ENCODE data around the gene ACTL7A. TPM values are rescaled to one million over a fixed set of nuclear protein-coding genes. Genes with fewer than 3 reads are reported as not detected.

ACTL7A gene
- total and polyA plus RNA-seq, 2 experiments from 2014 or later: not detected

DNA sequence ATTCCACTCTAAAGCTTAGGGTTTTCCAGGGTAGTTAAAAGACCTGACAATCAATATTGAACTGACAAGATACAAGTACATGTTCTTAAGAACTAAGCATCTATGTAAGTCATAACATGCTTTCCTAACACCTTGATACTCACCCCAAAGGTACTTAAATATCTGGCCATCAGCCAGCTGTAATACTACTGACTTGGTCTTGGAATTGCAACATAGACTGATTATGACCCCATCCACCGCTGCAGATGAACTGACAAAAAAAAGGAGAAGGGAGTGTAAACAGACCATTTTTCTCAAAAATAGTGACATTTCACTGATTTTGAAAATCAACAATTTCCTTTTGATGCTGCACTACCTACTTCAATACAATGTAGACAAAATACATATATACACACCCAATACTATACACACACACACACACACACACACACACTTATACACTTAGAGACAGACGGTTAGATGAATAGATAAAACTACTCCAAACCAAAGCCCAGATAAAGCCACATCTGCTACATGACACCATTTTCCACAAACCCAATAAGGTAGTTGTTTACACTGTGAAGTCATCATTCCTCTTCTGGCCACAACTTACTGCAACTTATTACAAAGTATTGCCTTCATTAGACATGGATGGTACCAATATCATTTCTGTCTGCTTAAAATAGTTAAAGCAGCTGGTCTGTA, 41.5 kb downstream of the ACTL7A start:
- no peaks in the 10 kb centered on the region for H3K9me2 ChIP-seq (ENCODE audit: insufficient read depth)
- no peaks in the 10 kb centered on the region for H3F3A ChIP-seq (replicated peaks; ENCODE audit: low read depth)
- H3K4me3 ChIP-seq: no peak overlapping the region
- Mint-ChIP-seq H3K36me3 (ENCODE audit: low read depth) (peaks cover 49% of the 10 kb centered on the region), H3K4me1 (no peaks in the 10 kb centered on the region), H3K27ac (no peak overlapping the region), H3K4me3 (no peak overlapping the region), H3K9me3 (no peaks in the 10 kb centered on the region), H3K27me3 (ENCODE audit: insufficient read depth, low read depth, poor library complexity) (no peaks in the 10 kb centered on the region)
- DNase-seq (ENCODE audit: low spot score) (no peak), ATAC-seq (no peak)
- H3K79me2 ChIP-seq (replicated peaks; ENCODE audit: insufficient read depth): no peaks in the 10 kb centered on the region
- H3K36me3 ChIP-seq (ENCODE audit: insufficient read depth): peaks cover 30% of the 10 kb centered on the region
- no peak overlapping the region for H3K4me2 ChIP-seq
- TF ChIP-seq CREB1 (CRISPR knock-in tag; IDR thresholded peaks at IDR 0.05; ENCODE audit: low read depth): no peak
- TF ChIP-seq ZNF114 (CRISPR knock-in tag; IDR thresholded peaks at IDR 0.05): no peak
- H2AFZ ChIP-seq: no peak overlapping the region
- H3K27me3 ChIP-seq (ENCODE audit: insufficient read depth): no peaks in the 10 kb centered on the region
- no peaks in the 10 kb centered on the region; the same call in none of the 2 replicates for H4K20me1 ChIP-seq (replicated peaks; ENCODE audit: insufficient read depth)
- no peaks in the 10 kb centered on the region for H3K4me1 ChIP-seq (ENCODE audit: insufficient read depth)
- H3K27ac ChIP-seq (ENCODE audit: low read depth): no peak overlapping the region

DNA sequence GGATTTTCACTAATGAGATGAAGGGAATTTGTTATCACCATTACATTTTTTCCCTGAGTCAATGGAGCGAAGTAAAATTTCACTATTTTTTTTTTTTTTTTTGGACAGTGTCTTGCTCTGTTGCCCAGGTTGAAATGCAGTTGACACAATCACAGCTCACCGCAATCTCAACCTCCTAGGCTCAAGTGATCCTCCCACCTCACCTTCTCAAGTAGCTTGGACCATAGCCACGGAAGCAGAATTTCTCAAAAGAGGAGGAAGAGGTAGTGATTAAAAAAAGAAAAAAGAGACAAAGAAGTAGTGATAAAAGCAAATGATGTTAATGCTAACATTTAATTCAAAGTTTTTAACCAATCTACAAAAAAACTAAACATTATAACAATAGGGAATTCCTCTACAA, 42.1 kb downstream of the ACTL7A start:
- no peak overlapping the region for H2AFZ ChIP-seq
- H3K79me2 ChIP-seq (replicated peaks; ENCODE audit: insufficient read depth): no peaks in the 10 kb centered on the region
- H3F3A ChIP-seq (replicated peaks; ENCODE audit: low read depth): no peaks in the 10 kb centered on the region
- no peak overlapping the region for H3K4me2 ChIP-seq
- Mint-ChIP-seq H3K27ac (no peak overlapping the region), H3K4me3 (no peak overlapping the region), H3K36me3 (ENCODE audit: low read depth) (peaks cover 54% of the 10 kb centered on the region), H3K4me1 (no peaks in the 10 kb centered on the region), H3K9me3 (no peaks in the 10 kb centered on the region), H3K27me3 (ENCODE audit: insufficient read depth, low read depth, poor library complexity) (no peaks in the 10 kb centered on the region)
- DNase-seq (ENCODE audit: low spot score): no peak
- no peak overlapping the region for H3K27ac ChIP-seq (ENCODE audit: low read depth)
- peaks cover 26% of the 10 kb centered on the region for H3K36me3 ChIP-seq (ENCODE audit: insufficient read depth)
- TF ChIP-seq, protein P1, sequence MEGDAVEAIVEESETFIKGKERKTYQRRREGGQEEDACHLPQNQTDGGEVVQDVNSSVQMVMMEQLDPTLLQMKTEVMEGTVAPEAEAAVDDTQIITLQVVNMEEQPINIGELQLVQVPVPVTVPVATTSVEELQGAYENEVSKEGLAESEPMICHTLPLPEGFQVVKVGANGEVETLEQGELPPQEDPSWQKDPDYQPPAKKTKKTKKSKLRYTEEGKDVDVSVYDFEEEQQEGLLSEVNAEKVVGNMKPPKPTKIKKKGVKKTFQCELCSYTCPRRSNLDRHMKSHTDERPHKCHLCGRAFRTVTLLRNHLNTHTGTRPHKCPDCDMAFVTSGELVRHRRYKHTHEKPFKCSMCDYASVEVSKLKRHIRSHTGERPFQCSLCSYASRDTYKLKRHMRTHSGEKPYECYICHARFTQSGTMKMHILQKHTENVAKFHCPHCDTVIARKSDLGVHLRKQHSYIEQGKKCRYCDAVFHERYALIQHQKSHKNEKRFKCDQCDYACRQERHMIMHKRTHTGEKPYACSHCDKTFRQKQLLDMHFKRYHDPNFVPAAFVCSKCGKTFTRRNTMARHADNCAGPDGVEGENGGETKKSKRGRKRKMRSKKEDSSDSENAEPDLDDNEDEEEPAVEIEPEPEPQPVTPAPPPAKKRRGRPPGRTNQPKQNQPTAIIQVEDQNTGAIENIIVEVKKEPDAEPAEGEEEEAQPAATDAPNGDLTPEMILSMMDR (conservative IDR thresholded peaks at IDR 0.05; ENCODE audit: low read depth in 2 of 2): no peak
- TF ChIP-seq POLR2AphosphoS5 (IDR thresholded peaks at IDR 0.05; ENCODE audit: low read depth) (no peak), CREB1 (CRISPR knock-in tag; IDR thresholded peaks at IDR 0.05; ENCODE audit: low read depth) (no peak), JUNB (IDR thresholded peaks at IDR 0.05; ENCODE audit: unreplicated experiment) (no peak), EZH2 (IDR thresholded peaks at IDR 0.05; ENCODE audit: low read depth, unreplicated experiment) (no peak)
- no peaks in the 10 kb centered on the region for H3K9me2 ChIP-seq (ENCODE audit: insufficient read depth)
- no peaks in the 10 kb centered on the region; the same call in 1 of the 2 replicates for H4K20me1 ChIP-seq (replicated peaks; ENCODE audit: insufficient read depth)
- ATAC-seq: no peak
- H3K4me1 ChIP-seq (ENCODE audit: insufficient read depth): no peaks in the 10 kb centered on the region
- no peak overlapping the region for H3K4me3 ChIP-seq
- no peaks in the 10 kb centered on the region for H3K27me3 ChIP-seq (ENCODE audit: insufficient read depth)

DNA sequence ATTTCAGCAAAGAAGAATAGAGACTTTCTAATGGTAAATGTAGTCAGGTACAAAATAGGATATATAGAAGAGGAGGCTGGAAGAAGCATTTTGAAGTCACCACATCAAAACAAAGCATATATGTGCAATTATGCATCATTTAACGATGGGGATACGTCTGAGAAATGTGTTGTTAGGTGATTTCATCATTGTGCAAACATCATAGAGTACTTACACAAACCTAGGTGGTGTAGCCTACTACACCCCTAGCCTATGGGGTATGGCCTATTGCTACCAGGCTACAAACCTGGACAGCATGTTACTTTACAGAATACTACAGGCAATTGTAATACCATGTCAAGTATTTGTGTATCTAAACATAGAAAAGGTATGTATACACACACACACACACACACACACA, 43.4 kb downstream of the ACTL7A start:
- Histone ChIP-seq H3K27ac (ENCODE audit: low read depth) (no peak overlapping the region), H3K4me1 (ENCODE audit: insufficient read depth) (no peaks in the 10 kb centered on the region), H3K79me2 (replicated peaks; ENCODE audit: insufficient read depth) (no peaks in the 10 kb centered on the region), H3K9me2 (ENCODE audit: insufficient read depth) (no peaks in the 10 kb centered on the region), H3K27me3 (ENCODE audit: insufficient read depth) (no peaks in the 10 kb centered on the region), H3K4me2 (no peak overlapping the region), H3K36me3 (ENCODE audit: insufficient read depth) (peaks cover 17% of the 10 kb centered on the region), H3F3A (replicated peaks; ENCODE audit: low read depth) (no peaks in the 10 kb centered on the region), H3K4me3 (no peak overlapping the region), H4K20me1 (replicated peaks; ENCODE audit: insufficient read depth) (no peaks in the 10 kb centered on the region; the same call in 1 of the 2 replicates), H2AFZ (no peak overlapping the region)
- Mint-ChIP-seq H3K36me3 (ENCODE audit: low read depth) (peaks cover 51% of the 10 kb centered on the region), H3K4me1 (no peaks in the 10 kb centered on the region), H3K27ac (no peak overlapping the region), H3K27me3 (ENCODE audit: insufficient read depth, low read depth, poor library complexity) (no peaks in the 10 kb centered on the region), H3K9me3 (no peaks in the 10 kb centered on the region), H3K4me3 (no peak overlapping the region)
- DNase-seq (ENCODE audit: low spot score): no peak
- no peak for ATAC-seq
- TF ChIP-seq POLR2AphosphoS5 (IDR thresholded peaks at IDR 0.05; ENCODE audit: low read depth): no peak
- TF ChIP-seq, protein P1 (conservative IDR thresholded peaks at IDR 0.05; ENCODE audit: low read depth in 2 of 2): no peak
- TF ChIP-seq, protein P2, sequence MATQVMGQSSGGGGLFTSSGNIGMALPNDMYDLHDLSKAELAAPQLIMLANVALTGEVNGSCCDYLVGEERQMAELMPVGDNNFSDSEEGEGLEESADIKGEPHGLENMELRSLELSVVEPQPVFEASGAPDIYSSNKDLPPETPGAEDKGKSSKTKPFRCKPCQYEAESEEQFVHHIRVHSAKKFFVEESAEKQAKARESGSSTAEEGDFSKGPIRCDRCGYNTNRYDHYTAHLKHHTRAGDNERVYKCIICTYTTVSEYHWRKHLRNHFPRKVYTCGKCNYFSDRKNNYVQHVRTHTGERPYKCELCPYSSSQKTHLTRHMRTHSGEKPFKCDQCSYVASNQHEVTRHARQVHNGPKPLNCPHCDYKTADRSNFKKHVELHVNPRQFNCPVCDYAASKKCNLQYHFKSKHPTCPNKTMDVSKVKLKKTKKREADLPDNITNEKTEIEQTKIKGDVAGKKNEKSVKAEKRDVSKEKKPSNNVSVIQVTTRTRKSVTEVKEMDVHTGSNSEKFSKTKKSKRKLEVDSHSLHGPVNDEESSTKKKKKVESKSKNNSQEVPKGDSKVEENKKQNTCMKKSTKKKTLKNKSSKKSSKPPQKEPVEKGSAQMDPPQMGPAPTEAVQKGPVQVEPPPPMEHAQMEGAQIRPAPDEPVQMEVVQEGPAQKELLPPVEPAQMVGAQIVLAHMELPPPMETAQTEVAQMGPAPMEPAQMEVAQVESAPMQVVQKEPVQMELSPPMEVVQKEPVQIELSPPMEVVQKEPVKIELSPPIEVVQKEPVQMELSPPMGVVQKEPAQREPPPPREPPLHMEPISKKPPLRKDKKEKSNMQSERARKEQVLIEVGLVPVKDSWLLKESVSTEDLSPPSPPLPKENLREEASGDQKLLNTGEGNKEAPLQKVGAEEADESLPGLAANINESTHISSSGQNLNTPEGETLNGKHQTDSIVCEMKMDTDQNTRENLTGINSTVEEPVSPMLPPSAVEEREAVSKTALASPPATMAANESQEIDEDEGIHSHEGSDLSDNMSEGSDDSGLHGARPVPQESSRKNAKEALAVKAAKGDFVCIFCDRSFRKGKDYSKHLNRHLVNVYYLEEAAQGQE (IDR thresholded peaks at IDR 0.05; ENCODE audit: unreplicated experiment): no peak
- no peak for TF ChIP-seq STAT1 (IDR thresholded peaks at IDR 0.05; ENCODE audit: unreplicated experiment)
- no peak for TF ChIP-seq JUNB (IDR thresholded peaks at IDR 0.05; ENCODE audit: unreplicated experiment)
- no peak for TF ChIP-seq EZH2phosphoT487 (IDR thresholded peaks at IDR 0.05; ENCODE audit: unreplicated experiment)
